ENCODE results near the gene RHOBTB1.

Gene RHOBTB1

DNA sequence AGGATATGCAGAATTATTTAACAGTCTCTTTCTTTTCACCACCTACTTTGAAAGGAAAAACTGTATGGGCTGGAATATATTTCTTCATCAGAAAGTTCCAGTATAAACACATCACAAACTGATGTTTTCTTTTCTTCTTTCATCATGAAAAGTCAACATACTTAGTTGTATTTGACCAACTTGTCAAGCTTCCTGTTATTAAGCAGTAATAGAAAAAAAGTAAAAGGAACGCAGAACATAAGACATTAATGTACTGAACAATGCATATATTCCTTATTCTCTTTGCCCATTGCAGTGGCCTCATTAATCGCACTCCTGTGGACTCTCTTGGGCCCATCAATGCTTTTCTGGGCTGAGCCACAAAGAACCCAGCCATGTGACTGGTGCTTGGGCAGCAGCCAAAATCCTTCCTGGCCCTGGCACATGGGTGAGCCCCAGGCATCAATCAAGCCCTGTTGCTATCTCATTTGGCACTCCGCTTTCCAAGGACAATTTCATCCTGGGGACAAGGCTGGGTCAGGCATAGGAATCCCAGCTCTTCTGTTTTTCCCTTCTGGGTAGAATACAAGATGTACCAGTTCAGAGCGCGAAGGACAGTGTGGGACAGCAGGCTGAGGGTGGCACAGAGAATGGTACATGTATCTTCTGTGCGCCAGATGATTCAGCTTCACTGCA is 42.3 kb downstream of the RHOBTB1 start:
- DNase-seq = no peak

DNA sequence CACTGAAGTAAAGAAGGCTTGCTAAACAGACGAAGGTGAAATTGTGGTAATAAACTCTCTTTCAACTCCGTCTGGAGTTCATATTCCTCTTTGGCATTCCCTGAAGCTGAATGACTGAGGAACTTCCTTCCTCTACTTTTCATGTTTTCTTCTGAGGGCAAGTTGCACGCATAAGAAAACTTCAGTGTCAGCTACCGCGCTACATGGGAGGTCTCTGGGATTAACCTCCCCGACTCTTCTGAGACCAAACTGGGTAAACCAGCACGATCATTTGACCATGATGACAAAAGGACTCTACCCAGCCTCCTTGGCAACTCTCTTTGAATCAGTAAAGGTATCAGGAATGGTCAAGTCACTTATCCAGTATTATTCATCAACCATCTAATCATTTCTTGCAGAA is 44.7 kb downstream of the RHOBTB1 start:
- no peak for DNase-seq

DNA sequence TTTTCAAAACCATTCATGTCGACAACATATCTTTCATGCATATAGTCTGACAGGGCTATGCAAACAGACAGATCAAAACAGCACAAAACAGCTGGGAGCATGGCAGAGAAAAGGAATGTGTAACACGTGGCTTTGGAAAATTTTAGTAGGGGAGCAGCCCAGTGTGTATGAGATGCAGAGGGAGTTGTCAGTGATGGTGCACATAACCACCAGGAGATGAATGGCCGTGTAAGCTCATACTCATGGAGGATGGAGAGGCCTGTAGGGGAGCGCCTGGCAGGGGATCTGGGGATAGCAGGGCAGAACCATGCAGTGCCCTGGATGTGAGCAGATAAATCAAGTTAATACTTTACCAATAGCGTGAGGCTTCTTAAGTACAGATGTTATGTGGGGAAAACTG is 45.7 kb downstream of the RHOBTB1 start:
- DNase-seq = no peak

DNA sequence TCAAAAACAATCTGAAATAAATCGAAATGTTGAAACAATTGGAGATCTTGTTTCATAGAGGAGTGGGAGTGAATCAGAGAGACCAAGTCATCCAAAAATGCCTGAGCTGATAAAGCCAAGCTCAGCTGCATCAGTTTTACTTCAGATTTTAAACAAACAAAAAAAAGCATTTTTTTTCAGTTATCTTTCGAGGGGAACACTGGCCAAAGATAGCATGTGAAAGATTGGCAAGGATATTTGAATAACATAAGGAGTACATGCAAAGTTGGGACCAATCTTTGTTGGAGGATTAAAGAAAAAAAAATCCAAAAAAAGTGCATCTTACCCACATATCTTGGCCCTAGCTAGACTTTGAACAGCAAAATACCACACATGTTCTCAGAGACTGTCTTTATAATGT is 47.2 kb downstream of the RHOBTB1 start:
- DNase-seq = no peak

DNA sequence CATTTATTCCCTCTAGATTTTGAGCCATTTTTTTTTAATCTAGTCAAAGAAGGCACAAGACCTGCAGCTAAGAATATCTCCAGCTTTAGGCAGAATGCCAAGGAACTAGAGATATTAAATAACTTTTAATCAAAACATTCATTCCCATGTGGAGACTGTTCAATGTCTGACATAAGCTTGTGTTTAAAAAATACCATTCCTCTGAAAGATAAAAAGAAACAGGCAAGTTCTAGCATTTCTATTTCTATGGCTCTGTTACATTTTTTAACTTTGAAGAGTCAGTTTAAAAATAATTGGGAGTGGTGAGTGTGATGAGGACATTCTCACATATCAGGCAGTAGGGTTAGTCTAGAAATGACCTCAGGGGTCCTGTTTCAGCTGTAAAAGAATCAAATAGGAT is 48.0 kb downstream of the RHOBTB1 start:
- no peak for DNase-seq

DNA sequence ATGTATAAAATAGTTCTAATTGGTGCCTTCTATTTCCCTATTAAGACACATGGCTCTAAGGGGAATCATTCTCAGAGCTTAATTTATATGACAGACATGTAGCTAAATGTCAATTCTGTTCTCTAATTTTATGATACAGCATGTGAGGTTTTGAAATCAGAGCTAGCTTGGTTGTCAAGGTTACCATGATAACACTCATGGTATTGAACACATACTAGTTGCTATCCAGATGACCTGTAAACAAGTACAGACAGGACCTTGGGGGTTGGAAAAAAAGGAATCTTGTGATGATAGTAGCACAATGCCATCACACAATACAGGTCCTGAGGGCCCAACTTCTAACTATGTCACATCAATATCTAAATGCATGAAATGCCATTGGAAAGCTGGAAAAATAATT is 49.2 kb downstream of the RHOBTB1 start:
- no peak for DNase-seq

DNA sequence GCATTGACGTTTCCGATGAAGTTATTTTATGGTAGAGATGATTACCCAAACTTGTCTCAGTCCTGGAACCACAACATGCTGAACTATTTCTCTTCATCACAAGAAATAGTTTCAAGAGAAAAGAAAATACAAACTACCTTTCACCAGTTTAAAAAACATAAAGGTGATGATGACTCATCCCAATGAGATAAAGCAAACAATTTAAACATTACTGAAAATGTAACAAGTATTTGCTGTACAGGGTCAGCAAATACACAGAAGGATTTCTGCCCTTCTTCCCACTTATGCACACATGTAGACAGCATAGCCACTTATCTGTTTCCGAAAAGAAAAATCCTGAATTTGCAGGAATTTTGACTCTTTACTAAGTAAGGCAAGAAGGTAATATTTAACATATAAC is 50.8 kb downstream of the RHOBTB1 start:
- no peak for DNase-seq

DNA sequence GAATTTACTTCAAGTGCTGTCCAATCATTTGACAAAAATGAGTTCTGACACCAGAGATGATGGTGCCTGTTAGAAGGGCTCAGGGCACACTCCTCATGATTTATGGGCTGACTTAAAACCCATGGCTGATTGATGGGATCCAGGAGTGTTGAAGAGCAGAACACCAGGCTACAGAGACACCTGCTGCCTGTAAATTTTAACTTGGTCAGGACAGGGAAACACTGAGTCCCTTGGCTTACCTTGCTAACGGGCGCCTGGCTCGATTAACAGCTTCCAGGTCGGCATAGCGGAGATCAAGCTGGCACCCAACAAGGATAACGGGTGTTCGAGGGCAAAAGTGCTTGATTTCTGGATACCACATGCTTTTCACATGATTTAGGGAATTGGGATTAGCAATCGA is 51.4 kb downstream of the RHOBTB1 start:
- no peak for DNase-seq

DNA sequence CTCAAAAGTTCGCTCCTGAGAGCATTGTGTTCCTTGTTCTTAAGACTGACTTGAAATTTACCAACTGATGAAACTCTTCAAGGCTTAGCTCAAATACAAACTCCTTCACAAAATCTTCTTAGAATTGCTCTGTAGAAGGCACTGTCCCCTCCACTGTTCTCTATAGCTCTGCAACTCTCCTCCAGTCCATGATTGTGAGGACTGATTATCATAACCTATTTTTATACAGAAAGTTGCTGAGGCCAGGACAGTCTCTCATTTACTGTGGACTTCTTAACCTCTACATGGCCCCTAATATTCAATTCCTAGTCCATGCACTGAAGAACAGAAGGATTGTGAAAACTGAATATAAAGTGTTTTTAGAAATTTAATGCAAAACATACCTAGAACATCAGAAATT is 53.2 kb downstream of the RHOBTB1 start:
- no peak for DNase-seq

DNA sequence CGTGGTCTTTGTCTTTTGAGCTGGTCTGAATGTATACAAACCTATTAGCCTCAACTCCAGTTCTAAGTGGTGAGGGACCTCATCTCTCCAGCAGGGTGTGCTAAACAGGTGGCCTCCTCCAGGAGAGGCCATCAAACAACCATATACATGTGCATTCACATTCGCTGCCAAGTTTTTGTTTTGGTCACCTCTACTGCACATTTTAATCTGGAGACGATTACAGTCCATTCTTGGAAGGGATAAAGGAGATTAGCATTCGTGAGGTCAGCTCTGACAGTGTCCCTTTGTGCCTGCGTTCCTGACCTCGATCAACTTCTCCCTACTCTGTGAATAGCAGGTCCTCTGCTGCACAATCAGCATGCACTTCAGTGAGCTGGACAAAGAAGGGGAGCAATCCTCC is 60.8 kb downstream of the RHOBTB1 start:
- peak; percentile 17 for DNase-seq

DNA sequence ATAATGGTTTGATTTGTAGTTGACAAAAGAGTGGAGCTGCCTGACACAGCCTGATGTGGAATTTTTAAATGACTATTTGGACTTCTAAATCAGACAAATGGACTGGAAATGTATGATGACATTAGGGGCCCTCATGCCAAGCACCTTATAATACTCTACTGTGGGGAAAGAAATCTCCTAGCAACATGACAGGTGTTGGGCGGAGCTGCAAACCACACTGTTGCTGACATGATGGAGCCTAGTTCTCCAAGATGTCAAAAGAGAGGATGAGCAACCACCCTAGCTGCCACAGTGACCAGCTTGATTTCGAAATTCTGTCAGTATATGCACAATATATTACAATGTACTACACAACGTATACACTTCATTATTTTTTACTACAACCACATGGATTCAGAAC is 65.8 kb downstream of the RHOBTB1 start:
- no peak for DNase-seq

DNA sequence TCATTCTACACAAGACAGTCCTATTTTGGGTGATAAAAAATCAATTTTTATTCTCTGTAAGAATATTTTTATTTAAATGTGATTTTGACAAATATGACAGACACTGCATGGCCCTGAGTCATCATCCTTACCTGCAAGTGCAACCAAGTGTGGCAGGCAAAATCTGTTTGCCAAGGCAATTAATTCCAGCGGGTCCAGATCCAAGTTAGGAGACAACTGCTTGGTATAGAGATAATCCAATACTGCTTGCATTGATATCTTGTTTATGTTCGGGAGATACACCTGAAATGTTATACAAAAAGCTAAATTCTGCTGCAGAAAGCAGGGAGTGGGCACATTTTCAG is 66.2 kb downstream of the RHOBTB1 start:
- DNase-seq = no peak

DNA sequence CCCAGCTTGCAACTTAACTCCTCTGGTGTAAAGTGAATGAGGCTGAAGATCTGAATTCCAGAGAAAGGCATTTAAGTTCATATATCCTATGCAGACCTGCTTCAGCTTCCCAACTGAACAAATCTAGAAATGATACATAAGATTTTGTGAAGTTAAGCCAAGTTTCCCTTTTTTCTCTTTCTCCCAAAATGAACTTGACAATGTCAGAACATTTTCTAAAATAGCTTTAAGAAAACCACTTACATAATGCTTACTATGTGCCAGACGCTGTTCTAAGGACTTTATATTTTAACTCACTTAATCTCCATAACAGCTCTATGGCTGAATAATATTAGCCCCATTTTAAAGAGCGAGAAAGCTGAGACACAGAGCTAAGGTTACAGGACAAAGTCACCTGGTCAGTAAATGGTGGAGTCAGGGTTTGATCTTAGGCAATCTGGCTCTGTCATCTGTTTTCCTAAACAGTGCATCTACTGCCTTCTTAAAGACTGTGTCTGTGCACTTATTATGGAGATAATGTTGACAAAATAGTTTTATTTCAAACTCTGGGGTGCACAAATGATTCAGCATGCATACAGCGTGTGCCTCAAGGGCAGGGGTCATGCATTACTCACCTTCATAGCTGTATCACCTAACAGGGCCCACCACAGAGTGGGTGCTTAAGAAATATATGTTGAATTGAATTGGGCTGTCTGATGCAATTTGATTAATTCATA is 66.8 kb downstream of the RHOBTB1 start:
- DNase-seq = no peak

DNA sequence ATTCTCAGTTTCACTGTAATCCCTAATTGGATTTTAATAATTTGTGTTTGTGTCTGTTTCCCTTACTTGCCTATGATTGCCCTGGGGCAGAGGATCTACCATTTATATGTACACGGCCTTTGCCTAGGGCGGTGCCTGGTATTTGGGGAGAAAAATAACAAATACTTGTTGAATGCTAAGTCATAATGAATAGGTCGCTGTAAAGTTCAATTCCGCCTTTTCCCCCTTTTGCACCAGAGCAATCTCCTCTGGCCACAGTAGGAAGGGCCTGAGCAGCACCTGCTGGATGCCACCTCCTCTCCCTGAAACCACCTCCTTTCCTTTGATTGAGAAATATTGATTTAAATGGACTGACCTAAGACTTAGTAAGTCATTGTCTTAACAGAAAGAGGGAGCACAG is 70.2 kb downstream of the RHOBTB1 start:
- no peak for DNase-seq

DNA sequence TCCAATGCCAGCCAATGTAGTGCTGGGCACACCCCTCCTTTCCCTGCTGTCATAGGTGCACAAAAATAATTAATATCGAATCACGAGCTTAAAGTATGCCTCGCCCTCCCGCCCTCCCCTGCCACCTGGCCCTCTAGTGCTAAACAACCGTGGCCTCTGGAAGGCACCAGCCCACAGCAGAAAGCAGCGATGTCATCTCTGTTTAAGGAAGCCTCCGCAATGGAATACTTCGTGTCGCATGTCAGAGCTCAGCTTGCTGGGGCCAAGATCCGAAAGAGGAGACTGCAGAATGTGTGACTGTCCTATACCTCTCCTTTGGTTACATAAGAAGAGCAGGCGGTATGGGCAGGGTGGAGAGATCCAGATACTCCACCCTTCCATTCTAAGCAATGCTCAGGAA is 71.5 kb downstream of the RHOBTB1 start:
- DNase-seq = no peak

DNA sequence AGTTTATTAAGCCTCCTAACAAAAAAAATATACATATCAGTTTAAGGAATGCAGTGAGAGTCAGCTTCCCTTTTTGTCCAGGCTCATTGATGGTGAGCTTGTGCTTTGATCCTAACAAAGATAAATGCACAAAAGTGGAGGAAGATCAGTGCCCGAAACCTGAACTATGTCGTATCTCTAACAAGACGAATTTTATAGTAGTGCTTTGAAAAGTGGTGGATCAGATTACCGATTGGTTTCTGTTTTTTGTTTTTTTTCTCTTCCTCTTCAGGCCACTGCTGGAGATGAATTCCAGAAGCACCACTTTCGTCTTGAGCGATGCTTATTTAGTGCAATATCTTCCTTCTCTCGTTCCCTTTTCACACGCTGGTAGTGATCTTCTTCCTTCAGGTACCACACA is 72.8 kb downstream of the RHOBTB1 start:
- DNase-seq = no peak

DNA sequence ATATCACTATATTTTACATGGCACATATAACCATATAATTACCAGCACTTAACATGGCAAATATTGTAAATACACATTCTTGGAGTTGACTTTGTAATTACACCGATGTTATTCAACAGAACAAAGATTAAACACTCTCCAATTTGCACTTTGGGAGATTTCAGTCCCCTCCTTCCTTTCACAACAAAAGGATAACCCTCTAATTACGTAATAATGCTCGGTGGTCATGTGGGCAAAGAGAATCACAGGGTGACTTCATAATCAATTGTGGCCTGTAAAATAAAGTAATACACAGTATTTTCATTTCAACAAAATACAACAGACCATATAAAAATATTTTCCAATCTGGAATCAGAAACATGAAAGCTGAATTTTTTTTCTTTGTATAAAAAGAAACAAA is 73.2 kb downstream of the RHOBTB1 start:
- no peak for DNase-seq

DNA sequence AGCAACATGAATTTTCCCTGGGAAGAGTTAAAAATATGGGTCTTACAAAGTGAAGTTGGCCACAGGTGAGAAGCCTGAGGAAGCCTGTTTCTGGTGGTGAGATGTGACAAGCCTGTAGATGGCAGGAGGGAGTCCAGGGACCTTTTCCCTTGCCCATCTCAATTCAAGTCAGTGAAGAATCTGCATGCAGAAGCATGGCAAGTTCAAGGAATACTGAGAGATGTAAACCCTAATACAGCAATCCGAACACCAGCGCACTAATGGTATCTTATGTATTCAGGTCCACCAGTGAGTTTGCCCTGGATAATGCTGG is 73.6 kb downstream of the RHOBTB1 start:
- DNase-seq = no peak

DNA sequence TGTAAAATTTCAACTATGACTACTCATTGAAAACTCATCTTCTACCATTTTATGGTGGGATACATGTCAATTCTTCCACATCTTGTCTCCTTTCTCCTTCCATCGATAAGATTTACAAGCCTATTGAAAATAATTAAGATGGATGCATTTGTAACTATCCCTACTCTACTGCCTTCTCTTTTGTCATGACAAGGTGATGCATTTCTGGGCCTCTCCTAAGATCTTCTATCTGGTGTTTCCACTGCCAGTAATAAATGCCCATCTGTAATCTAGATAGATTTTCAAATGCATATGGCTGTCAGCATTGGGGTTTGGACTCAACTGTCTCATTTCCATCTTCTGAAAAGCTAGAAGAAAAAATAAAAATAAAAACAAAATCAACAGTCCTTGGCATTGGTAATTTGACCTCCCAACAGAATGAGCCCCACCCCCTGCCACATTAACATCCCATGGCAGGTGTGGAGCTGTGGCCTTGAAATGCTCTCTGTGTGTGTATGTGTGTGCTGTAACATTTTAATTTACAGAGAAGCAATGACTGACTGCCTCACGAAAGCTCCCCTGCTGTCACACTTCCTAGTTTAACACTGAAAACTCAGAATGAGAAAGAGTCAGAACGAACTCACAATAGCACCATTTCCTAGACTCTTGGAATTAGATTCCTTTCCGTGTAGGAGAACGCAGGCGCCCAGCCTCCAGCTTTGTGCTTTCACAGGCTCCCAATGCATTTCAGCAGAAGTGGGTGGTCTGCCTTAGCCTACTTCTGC is 74.2 kb downstream of the RHOBTB1 start:
- no peak for DNase-seq

DNA sequence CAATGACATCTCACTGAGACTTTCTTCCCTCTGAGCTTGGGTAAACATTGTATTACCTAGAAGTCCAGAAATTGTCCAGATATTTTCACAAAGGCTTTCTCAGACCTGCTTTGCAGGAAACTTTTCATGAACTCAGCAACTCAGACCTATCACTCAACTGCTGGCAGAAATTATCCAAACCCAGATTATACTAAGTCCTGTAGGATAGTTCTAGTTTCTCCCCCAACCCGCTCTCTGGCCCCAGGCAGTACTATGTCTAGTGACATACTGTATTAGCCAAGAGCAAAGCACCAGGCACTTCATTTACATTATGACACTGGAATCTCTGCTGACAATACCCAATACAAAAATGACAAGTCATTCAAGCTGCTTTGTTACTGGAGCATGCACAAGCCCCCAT is 75.0 kb downstream of the RHOBTB1 start:
- DNase-seq = no peak

DNA sequence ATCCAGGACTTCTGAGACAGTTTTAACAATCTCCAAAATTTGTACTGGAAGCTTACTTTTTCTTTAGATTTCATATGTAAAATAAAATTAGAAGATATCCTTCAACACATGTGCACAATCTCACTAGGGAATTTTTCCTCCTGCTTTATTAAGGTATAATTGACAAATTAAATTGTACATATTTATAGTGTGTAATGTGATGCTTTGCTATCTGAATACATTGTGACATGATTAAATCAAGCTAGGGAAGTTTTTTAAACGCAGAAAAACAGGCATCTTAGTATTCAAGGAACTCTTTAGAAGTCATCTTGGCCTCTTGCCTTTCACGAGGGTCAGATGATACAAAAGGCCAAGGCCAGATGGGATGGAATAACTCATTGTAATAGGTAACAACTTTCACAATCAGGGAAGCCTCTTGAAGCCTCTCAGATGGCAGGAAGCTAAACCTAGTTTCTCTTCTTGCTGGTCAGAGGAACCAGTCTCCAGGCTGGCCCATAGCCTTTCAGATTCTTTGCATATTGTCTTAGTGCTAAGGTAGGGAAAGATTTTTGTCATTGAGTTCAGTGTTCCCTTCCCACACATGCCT is 78.7 kb downstream of the RHOBTB1 start:
- DNase-seq = no peak

DNA sequence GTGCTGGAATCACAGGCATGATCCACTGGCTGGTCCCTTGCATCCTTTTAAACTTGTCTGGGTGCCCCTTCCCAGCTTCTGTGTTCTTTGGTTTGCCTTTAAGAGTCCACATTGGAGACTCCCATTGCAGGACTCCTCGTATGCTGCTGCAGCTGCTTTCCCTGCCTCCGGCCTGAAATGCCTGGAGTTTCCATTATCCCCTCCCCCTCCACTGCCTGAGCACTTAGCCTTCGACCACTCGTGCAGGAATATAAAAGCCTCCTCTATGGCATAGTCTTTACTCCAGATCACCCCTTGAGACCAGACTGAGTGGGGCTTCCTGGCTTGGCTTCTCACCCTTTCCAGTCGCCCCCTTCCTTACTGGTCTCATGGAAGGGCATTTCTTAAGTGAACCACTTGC is 80.2 kb downstream of the RHOBTB1 start:
- no peak for DNase-seq

DNA sequence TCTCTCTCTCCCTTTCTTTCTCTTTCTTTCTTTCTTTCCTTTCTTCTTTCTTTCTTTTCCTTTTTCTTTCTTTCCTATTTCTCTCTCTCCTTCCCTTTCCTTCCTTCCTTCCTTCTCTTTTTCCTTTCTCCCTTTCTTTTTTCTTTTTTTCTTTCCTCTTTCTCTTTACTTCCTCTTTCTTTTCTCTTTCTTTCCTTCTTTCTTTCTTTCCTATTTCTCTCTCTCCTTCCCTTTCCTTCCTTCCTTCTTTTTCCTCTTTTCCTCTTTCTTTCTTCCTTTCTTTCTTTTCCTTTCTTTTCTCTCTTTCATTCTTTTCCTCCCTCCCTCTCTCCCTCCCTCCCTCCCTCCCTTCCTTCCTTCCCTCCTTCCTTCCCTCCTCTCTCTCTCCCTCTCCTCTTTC is 81.5 kb downstream of the RHOBTB1 start:
- no peak for DNase-seq

DNA sequence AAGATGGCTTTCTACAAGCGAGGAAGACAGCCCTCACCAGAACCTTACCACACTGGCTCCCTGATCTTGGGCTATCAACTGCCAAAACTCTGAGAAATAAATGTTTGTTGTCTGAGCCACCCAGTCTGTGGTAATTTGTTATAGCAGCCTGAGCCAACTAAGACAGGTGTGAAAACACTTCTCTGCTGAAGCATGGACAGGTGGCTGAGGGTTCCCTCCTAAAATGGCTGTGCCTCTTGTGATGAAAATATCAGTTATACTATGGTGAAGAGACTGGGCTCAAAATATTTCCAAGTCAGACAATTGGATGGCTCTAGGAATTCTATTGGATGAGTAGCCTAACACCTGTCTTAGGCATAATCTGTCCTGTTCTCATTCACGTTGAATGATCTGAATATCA is 87.6 kb downstream of the RHOBTB1 start:
- DNase-seq = no peak

All from activated CD4-positive, alpha-beta T cell treated with anti-CD3 and anti-CD28 coated beads, Interleukin-10, Interleukin-2, amounts not matched to agents 100 ng/mL and 50 ng/mL, durations not matched to agents 16 hours and 8 hours (primary cell).